ENCODE results near the gene IPCEF1. TPM values are rescaled to one million over a fixed set of nuclear protein-coding genes. Genes with fewer than 3 reads are reported as not detected.

Gene IPCEF1
- total and polyA plus RNA-seq, 2 donors (not counting 3 experiments of a cell fraction or from before 2014, with no cell fraction given), result 0.01 to 0.51 TPM

- no peak for DNase-seq (ENCODE audit: low read depth, low spot score)
- Histone ChIP-seq H3K27me3 (ENCODE audit: control insufficient read depth in 2 of 2, insufficient read depth in 2 of 2, low read length in 2 of 2) (no peaks in the 10 kb centered on the region), H2AFZ (ENCODE audit: low read depth, low read length) (no peak overlapping the region), H3K9me3 (replicated peaks; ENCODE audit: control insufficient read depth, insufficient read depth, low read length) (no peaks in the 10 kb centered on the region), H3K4me3 (replicated peaks in 1 of 3; ENCODE audit: insufficient read depth in 1 of 3, low read depth in 1 of 3, low read length in 3 of 3) (no peak overlapping the region), H3K9ac (replicated peaks; ENCODE audit: extremely low read depth, insufficient read depth, low read length) (no peak overlapping the region), H3K9me1 (replicated peaks; ENCODE audit: control insufficient read depth, extremely low read depth, insufficient read depth, low read length) (no peaks in the 10 kb centered on the region), H3K79me2 (ENCODE audit: control insufficient read depth, insufficient read depth, low read length) (no peaks in the 10 kb centered on the region), H3K4me2 (ENCODE audit: insufficient read depth, low read length) (no peak overlapping the region), H4K20me1 (replicated peaks; ENCODE audit: control insufficient read depth, extremely low read depth, insufficient read depth, low read length) (no peaks in the 10 kb centered on the region), H3K27ac (ENCODE audit: insufficient read depth, low read depth, low read length) (no peak overlapping the region), H3K36me3 (ENCODE audit: control insufficient read depth in 2 of 2, extremely low read depth in 1 of 2, insufficient read depth in 2 of 2, low read length in 2 of 2) (no peaks in the 10 kb centered on the region), H3K4me1 (ENCODE audit: control insufficient read depth, extremely low read depth, insufficient read depth, low read length) (no peaks in the 10 kb centered on the region)
- FAIRE-seq, result no peak
- TF ChIP-seq POLR2AphosphoS5 (IDR thresholded peaks at IDR 0.05; ENCODE audit: insufficient read depth, low read depth, low read length) (no peak), FOS (IDR thresholded peaks at IDR 0.05; ENCODE audit: borderline replicate concordance, insufficient read depth, low read length) (no peak), JUN (IDR thresholded peaks at IDR 0.05; ENCODE audit: borderline replicate concordance, insufficient read depth, insufficient read length, low read depth) (no peak), GATA2 (IDR thresholded peaks at IDR 0.05; ENCODE audit: insufficient read depth, insufficient read length, low read depth, low read length) (no peak), MYC (IDR thresholded peaks at IDR 0.05; ENCODE audit: low read depth, low read length) (no peak), EZH2 (IDR thresholded peaks at IDR 0.05; ENCODE audit: borderline replicate concordance, low read depth, low read length, severe bottlenecking) (no peak), POLR2A (IDR thresholded peaks at IDR 0.05; ENCODE audit: low read depth, low read length) (no peak), CTCF (IDR thresholded peaks at IDR 0.05; ENCODE audit: extremely low read depth in 1 of 2, insufficient read depth in 1 of 2, low read depth in 1 of 2, low read length in 2 of 2) (no peak)
- TF ChIP-seq, protein P1, sequence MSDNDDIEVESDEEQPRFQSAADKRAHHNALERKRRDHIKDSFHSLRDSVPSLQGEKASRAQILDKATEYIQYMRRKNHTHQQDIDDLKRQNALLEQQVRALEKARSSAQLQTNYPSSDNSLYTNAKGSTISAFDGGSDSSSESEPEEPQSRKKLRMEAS (IDR thresholded peaks at IDR 0.05; ENCODE audit: insufficient read depth, insufficient read length), result no peak
- no TSS peak for BruUV-seq (replicated peaks)
- dilution Hi-C loops (cut with MboI; ENCODE audit: extremely low pct_ligation_motif_present, low sequenced_read_pairs) (no loop called here), intact Hi-C loops (cut with micrococcal nuclease) (no loop called here)
- ChIA-PET CTCF (no interaction called here), POLR2A (no interaction called here)
Observed at GRCh38 chr6:154112181-154112809, 244.3 kb downstream of the IPCEF1 start.
